ENCODE results near the gene ACKR3. TPM values are rescaled to one million over a fixed set of nuclear protein-coding genes. Genes with fewer than 3 reads are reported as not detected.

ACKR3 gene
- total and polyA plus RNA-seq, 2 donors (not counting 1 experiment from before 2014, with no cell fraction given), result 7.1 to 15.3 TPM

DNA sequence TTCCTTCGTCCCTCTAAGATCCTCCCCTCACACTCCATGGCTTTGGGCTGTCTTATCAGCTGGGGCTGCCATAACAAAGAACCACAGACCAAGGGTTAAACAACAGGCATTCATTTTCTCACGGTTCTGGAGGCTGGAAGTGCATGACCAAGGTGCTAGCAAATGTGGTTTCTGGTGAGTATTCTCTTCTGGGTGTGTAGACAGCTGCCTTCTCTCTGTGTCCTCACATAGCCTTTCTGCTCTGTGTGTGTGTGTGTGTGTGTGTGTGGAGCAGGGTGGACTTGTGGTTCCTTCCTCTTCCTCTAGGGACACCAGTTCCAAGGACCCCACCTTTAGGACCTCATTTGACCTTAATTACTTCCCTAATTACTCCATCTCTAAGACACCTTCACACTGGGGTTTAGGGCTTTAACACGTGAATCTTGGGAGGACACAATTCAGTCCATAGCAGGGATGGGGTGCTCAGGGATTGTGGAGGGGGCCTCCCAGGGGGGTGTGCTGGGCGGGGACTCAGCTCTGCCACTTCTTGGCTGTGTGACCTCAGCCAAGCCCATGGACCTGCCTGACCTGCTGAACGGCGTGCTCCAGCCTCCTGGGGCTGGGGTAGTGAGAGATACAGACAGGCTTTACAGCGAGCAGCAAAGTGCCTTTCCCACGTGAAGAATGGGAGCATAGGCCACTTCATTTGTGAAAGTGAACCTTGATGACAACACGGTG lies 38.0 kb downstream of the ACKR3 start:
- TF ChIP-seq, protein P1, sequence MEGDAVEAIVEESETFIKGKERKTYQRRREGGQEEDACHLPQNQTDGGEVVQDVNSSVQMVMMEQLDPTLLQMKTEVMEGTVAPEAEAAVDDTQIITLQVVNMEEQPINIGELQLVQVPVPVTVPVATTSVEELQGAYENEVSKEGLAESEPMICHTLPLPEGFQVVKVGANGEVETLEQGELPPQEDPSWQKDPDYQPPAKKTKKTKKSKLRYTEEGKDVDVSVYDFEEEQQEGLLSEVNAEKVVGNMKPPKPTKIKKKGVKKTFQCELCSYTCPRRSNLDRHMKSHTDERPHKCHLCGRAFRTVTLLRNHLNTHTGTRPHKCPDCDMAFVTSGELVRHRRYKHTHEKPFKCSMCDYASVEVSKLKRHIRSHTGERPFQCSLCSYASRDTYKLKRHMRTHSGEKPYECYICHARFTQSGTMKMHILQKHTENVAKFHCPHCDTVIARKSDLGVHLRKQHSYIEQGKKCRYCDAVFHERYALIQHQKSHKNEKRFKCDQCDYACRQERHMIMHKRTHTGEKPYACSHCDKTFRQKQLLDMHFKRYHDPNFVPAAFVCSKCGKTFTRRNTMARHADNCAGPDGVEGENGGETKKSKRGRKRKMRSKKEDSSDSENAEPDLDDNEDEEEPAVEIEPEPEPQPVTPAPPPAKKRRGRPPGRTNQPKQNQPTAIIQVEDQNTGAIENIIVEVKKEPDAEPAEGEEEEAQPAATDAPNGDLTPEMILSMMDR (IDR thresholded peaks at IDR 0.05), result no peak
- no peak for TF ChIP-seq EZH2 (IDR thresholded peaks at IDR 0.05; ENCODE audit: borderline replicate concordance, insufficient read depth, low read depth, low read length, poor library complexity, severe bottlenecking)
- ATAC-seq (ENCODE audit: low read depth) (no peak), DNase-seq (no peak)
- no peak overlapping the region for H3K4me3 ChIP-seq (ENCODE audit: control extremely low read depth in 1 of 5, extremely low read depth in 1 of 5, insufficient read depth in 1 of 5, low read depth in 2 of 5, low read length in 4 of 5)
- H3K9ac ChIP-seq (ENCODE audit: low read length), result no peak overlapping the region
- H3K27ac Mint-ChIP-seq, result no peak overlapping the region
- no peaks in the 10 kb centered on the region for H3K4me1 ChIP-seq (ENCODE audit: control insufficient read depth in 2 of 2, insufficient read depth in 2 of 2, low read length in 2 of 2)
- H3K27me3 Mint-ChIP-seq, result peaks cover 46% of the 10 kb centered on the region
- no peaks in the 10 kb centered on the region for H4K20me1 ChIP-seq (ENCODE audit: control insufficient read depth, insufficient read depth, low read length, poor library complexity, severe bottlenecking)
- ChIA-PET POLR2A (no interaction called here), CTCF (no interaction called here)
- H3K36me3 ChIP-seq (replicated peaks in 1 of 2; ENCODE audit: control extremely low read depth in 1 of 2, control insufficient read depth in 1 of 2, extremely low read depth in 1 of 2, insufficient read depth in 2 of 2, low read length in 1 of 2), result no peaks in the 10 kb centered on the region
- no peaks in the 10 kb centered on the region for H3K79me2 ChIP-seq (ENCODE audit: control insufficient read depth, insufficient read depth, low read length)
- no peaks in the 10 kb centered on the region for H3K9me3 Mint-ChIP-seq (ENCODE audit: insufficient read depth)
- H3K4me1 Mint-ChIP-seq, result no peaks in the 10 kb centered on the region
- H2AFZ ChIP-seq (ENCODE audit: insufficient read depth, low read depth, low read length, poor library complexity, severe bottlenecking), result no peak overlapping the region
- H3K4me3 Mint-ChIP-seq, result no peak overlapping the region
- H3K4me2 ChIP-seq (replicated peaks; ENCODE audit: low read depth, low read length, poor library complexity, severe bottlenecking), result no peak overlapping the region
- H3K9me3 ChIP-seq (ENCODE audit: control extremely low read depth in 1 of 3, control insufficient read depth in 2 of 3, insufficient read depth in 1 of 3, low read length in 2 of 3), result peaks cover 0 to 5% (median 0%) of the 10 kb centered on the region in 3 donors
- H3K27ac ChIP-seq (ENCODE audit: low read length in 2 of 2), result no peak overlapping the region
- 69% methylated on average over 7 of the region's 9 CpGs for WGBS (ENCODE audit: insufficient coverage)
- intact Hi-C loops (cut with micrococcal nuclease), result no loop called here
- H3K27me3 ChIP-seq (replicated peaks in 1 of 4; ENCODE audit: control extremely low read depth in 1 of 4, control insufficient read depth in 3 of 4, insufficient read depth in 4 of 4, low read length in 3 of 4), result peaks cover 0 to 11% (median 0%) of the 10 kb centered on the region in 4 experiments

DNA sequence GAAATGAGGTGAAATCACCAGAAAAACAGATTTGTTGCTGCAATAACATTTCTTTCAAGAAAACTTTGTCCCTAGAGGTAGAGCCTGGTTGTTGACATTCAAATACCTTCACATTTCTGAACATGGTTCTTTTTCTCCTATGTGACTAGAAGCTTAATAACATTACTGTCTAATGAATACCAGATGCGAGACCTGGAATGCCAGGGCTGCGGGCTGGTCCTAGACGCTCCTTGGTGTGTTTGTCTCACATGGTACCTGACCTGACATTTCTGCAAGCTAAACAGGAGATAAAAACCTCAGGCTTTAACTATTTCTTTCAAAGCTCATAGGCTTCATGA lies 38.5 kb downstream of the ACKR3 start:
- intact Hi-C loops (cut with micrococcal nuclease), result no loop called here
- ATAC-seq (ENCODE audit: low read depth) (no peak), DNase-seq (no peak)
- POLR2A ChIA-PET, result no interaction called here
- H3K9ac ChIP-seq (ENCODE audit: low read length), result no peak overlapping the region
- Mint-ChIP-seq H3K9me3 (ENCODE audit: insufficient read depth) (no peaks in the 10 kb centered on the region), H3K4me1 (no peaks in the 10 kb centered on the region), H3K27ac (no peak overlapping the region), H3K27me3 (peaks cover 46% of the 10 kb centered on the region), H3K4me3 (no peak overlapping the region)
- H3K4me3 ChIP-seq (ENCODE audit: control extremely low read depth in 1 of 5, extremely low read depth in 1 of 5, insufficient read depth in 1 of 5, low read depth in 2 of 5, low read length in 4 of 5), result no peak overlapping the region
- H3K4me1 ChIP-seq (ENCODE audit: control insufficient read depth in 2 of 2, insufficient read depth in 2 of 2, low read length in 2 of 2), result no peaks in the 10 kb centered on the region
- H3K27me3 ChIP-seq (replicated peaks in 1 of 4; ENCODE audit: control extremely low read depth in 1 of 4, control insufficient read depth in 3 of 4, insufficient read depth in 4 of 4, low read length in 3 of 4), result peaks cover 0 to 11% (median 0%) of the 10 kb centered on the region in 4 experiments
- CTCF ChIA-PET, result no interaction called here
- peaks cover 0 to 5% (median 0%) of the 10 kb centered on the region in 3 donors for H3K9me3 ChIP-seq (ENCODE audit: control extremely low read depth in 1 of 3, control insufficient read depth in 2 of 3, insufficient read depth in 1 of 3, low read length in 2 of 3)
- no peak overlapping the region for H2AFZ ChIP-seq (ENCODE audit: insufficient read depth, low read depth, low read length, poor library complexity, severe bottlenecking)
- no peak overlapping the region for H3K27ac ChIP-seq (ENCODE audit: low read length in 2 of 2)
- no peak overlapping the region for H3K4me2 ChIP-seq (replicated peaks; ENCODE audit: low read depth, low read length, poor library complexity, severe bottlenecking)
- no peaks in the 10 kb centered on the region for H4K20me1 ChIP-seq (ENCODE audit: control insufficient read depth, insufficient read depth, low read length, poor library complexity, severe bottlenecking)
- no peaks in the 10 kb centered on the region for H3K36me3 ChIP-seq (replicated peaks in 1 of 2; ENCODE audit: control extremely low read depth in 1 of 2, control insufficient read depth in 1 of 2, extremely low read depth in 1 of 2, insufficient read depth in 2 of 2, low read length in 1 of 2)
- H3K79me2 ChIP-seq (ENCODE audit: control insufficient read depth, insufficient read depth, low read length), result no peaks in the 10 kb centered on the region
- no peak for TF ChIP-seq EZH2 (IDR thresholded peaks at IDR 0.05; ENCODE audit: borderline replicate concordance, insufficient read depth, low read depth, low read length, poor library complexity, severe bottlenecking)
- TF ChIP-seq, protein P1 (IDR thresholded peaks at IDR 0.05), result no peak
- no CpG with 5 or more reads among the region's 3 CpGs for WGBS (ENCODE audit: insufficient coverage)
